Fibroblast of skin of left quadriceps (primary cell): ENCODE results near the gene HVCN1.

Source experiments
- DNase-seq, 2 experiments: peaks; one replicate each; pipeline ENCODE4 v3.0.0-alpha.2; 2013; ENCODE audit warnings: low read depth in 2 of 2

The HVCN1 gene

DNA sequence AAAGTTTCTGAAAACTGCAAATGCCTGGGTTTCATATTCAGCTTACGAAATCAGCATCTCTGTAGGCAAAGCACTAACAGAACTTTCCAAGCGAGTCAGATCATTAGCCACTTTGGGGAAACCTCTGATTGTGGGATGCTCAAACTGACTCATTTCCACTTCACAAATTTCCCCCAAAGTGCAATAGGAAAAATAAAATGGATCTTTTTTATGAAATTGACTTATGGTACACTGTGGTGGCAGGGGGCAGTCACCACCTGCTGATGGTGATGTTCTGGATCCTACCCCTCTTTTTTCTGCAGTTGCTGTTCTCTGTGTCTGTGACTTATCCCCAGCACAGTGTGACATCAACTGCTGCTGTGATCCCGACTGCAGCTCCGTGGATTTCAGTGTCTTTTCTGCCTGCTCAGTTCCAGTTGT is 69.4 kb downstream of the HVCN1 start:
- DNase-seq = no peak

GRCh38 chr12:110616471-110617115 is 72.3 kb downstream of the HVCN1 start:
- DNase-seq = no peak

DNA sequence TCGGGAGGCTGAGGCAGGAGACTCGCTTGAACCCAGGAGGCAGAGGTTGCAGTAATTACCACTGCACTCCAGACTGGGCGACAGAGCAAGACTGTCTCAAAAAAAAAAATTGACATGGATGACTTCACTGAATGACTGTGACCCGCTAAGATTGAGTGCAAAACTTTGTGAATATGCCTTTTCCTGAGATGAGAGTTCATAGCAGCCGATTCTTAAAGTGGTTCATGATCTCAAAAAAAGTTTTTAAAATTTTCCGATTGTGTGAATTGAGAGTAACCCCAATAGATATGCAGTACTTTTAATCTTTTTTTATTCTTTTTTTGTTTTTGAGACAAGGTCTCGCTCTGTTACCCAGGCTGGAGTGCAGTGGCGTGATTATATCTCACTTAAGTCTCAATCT is 73.7 kb downstream of the HVCN1 start:
- DNase-seq = no peak

DNA sequence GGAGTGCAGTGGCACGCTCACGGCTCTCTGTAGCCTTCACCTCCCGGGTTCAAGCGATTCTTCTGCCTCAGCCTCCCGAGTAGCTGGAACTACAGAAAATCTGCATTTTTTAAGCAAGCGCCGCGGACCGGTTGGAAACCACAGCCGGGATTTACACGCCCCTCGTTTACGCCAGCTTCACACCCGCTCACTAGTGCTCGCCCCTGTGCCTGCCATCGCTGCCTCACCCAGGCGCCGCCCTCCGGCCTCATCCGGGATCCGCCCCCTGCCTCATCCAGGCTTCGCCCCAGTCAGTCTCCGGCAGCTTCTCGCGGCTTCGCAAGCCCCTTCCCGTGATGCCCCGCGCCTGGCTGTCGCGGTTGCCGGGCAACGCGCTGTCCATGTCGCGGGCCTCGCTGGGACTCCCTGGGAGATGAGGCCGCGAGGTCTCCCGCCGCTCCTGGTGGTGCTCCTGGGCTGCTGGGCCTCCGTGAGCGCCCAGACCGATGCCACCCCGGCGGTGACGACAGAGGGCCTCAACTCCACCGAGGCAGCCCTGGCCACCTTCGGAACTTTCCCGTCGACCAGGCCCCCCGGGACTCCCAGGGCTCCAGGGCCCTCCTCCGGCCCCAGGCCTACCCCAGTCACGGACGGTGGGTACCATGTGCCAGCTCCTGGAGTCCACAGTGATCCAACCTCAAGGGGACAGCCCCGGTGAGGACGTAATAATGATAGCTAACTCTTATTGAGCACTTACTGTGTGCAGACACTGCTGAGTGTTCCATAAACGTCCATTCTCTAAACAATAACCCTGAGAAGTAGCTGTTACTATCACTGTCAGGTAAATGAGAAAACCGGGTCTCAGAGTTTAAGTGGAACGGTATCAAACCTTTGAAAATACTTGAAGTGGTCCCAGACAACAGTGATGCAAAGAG is 74.9 kb downstream of the HVCN1 start, which contains the start of gene TCTN1:
TCTN1 (plus strand) TSS at position 359 of the 914 bp plus-strand sequence; CDS start at position 413, 54 bp downstream.
- DNase-seq = peak; percentile 82 to 85

GRCh38 chr12:110613071-110613770 is 75.7 kb downstream of the HVCN1 start:
- no peak for DNase-seq

GRCh38 chr12:110606253-110606611 is 82.7 kb downstream of the HVCN1 start:
- DNase-seq = no peak

DNA sequence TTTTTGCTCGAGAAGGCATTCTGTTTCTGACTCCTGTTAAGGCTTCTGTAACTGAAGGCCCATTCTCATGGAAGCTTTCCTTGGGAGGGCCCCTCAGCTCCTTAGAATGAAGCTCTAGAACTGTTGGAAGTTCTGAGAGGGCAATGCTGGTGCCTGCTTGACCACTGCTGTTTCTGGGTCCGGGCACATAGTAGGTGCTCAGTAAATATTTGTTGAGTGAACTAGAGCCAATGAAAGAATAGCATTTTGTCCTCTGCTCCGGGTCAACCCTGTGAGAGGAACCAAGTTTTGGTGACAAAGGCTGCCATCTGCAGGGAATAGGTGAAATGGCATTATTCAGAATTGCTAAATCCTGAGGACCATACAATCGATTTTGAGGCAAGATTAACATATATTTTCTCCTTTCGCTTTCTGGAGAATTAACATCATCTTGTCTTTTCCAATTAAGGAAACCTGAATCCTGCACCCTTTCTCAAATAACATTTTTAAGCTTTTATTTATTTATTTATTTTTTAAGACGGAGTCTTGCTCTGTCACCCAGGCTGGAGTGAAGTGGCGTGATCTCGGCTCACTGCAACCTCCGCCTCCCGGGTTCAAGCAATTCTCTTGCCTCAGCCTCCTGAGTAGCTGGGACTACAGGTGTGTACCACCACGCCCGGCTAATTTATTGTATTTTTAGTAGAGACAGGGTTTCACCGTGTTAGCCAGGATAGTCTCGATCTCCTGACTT is 86.7 kb downstream of the HVCN1 start:
- DNase-seq = peak in 1 of 2 experiments; percentile 27

GRCh38 chr12:110600254-110600653 is 88.7 kb downstream of the HVCN1 start:
- peak; percentile 31 to 45 for DNase-seq

DNA sequence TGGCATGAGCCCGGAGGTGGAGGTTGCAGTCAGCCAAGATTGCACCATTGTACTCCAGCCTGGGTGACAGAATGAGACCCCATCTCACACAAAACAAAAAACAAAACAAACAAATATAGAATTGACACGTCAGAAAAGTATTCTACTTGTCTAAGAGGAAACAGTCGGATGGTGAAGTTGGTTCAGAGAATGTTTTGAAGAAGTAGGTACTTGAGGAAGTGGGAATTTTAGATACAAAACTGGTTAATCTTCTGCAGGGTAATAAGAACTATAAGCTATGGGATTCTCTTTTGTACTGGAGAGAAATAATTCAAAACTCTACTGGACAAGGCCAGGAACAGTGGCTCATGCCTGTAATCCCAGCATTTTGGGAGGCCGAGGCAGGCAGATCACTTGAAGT is 89.6 kb downstream of the HVCN1 start:
- no peak for DNase-seq
